Upper lobe of left lung (tissue), 4 donors: ENCODE measurements around the gene KNOP1.

Source experiments
- EP300 ChIP-seq, 4 donors: sonication (generic); formaldehyde crosslinking; IDR thresholded peaks; one replicate each; pipeline ENCODE4 v1.5.1; 2017; ENCODE audit warnings: antibody characterized with exemption in 4 of 4, control low read depth in 2 of 4
- POLR2A ChIP-seq, 4 donors: fragments of 450-650 bp; IDR thresholded peaks; one replicate each; pipeline ENCODE4 v1.5.1; 2016 to 2017; ENCODE audit warnings: antibody characterized with exemption in 4 of 4, mild to moderate bottlenecking in 2 of 4
- TF ChIP-seq, protein P1 (sequence below), 6 experiments: fragments of 450-650 bp in 4 of 6; fragments of 200-600 bp in 2 of 6; sonication (generic) in 2 of 6; IDR thresholded peaks; one replicate each; pipeline ENCODE4 v1.5.1; 2016 to 2019; ENCODE audit warnings: antibody characterized with exemption in 6 of 6

DNA sequence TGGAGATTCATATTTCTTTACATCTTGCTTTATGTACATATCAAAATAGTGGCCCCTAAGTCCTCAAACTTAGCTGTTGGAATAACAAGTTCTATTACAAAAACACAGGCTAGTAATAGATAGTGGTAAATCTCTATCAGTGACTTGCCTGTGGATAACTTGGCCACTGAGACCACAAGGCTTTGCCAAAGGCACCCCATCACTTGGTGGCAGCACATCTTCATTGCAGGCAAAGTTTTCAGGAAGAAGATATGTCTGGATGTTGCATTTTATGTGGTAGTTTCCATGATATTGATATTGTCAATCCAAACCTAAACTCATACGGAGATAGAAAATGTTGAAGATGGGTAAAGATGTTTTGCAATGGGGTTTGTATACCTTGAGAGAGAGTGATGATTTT is 58.5 kb downstream of the KNOP1 start:
- TF ChIP-seq POLR2A (IDR thresholded peaks at IDR 0.05), result no peak
- TF ChIP-seq, protein P1, sequence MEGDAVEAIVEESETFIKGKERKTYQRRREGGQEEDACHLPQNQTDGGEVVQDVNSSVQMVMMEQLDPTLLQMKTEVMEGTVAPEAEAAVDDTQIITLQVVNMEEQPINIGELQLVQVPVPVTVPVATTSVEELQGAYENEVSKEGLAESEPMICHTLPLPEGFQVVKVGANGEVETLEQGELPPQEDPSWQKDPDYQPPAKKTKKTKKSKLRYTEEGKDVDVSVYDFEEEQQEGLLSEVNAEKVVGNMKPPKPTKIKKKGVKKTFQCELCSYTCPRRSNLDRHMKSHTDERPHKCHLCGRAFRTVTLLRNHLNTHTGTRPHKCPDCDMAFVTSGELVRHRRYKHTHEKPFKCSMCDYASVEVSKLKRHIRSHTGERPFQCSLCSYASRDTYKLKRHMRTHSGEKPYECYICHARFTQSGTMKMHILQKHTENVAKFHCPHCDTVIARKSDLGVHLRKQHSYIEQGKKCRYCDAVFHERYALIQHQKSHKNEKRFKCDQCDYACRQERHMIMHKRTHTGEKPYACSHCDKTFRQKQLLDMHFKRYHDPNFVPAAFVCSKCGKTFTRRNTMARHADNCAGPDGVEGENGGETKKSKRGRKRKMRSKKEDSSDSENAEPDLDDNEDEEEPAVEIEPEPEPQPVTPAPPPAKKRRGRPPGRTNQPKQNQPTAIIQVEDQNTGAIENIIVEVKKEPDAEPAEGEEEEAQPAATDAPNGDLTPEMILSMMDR (IDR thresholded peaks at IDR 0.05), result no peak
- TF ChIP-seq EP300 (IDR thresholded peaks at IDR 0.05), result no peak
